ENCODE results near the gene SMCO2. TPM values are rescaled to one million over a fixed set of nuclear protein-coding genes. Genes with fewer than 3 reads are reported as not detected.

Gene SMCO2
- total and polyA plus RNA-seq, 2 of the 13 experiments (the other 11 are each of a cell fraction or from before 2014, with no cell fraction given) = 0.15 TPM; not detected in 1

GRCh38 chr12:27549801-27550652 lies 103.5 kb downstream of the SMCO2 start:
- no peaks in the 10 kb centered on the region for H3K36me3 ChIP-seq (replicated peaks in 1 of 2; ENCODE audit: control insufficient read depth in 1 of 2, insufficient read depth in 2 of 2, low read length in 2 of 2)
- H3K9ac ChIP-seq (ENCODE audit: insufficient read depth, low read depth, low read length) = peak overlapping the region; percentile 56
- H3K4me1 ChIP-seq (ENCODE audit: insufficient read depth, low read length) = peaks cover 87% of the 10 kb centered on the region
- peak; percentile 92 for ATAC-seq
- CTCF ChIA-PET (ENCODE audit: low intra/inter-chr PET ratio, low total read pairs) = no interaction called here
- TSS peak; percentile 74 for BruUV-seq (replicated peaks)
- peak overlapping the region; percentile 21 to 57 (median 54); a peak in 5 of 6 replicates for H3K4me3 ChIP-seq (replicated peaks in 1 of 3; ENCODE audit: insufficient read depth in 1 of 3, low read depth in 2 of 3, low read length in 3 of 3)
- peaks cover 31% of the 10 kb centered on the region for H3K79me2 ChIP-seq (ENCODE audit: insufficient read depth, low read length)
- H3K27ac ChIP-seq (ENCODE audit: extremely low read length, insufficient read depth, low read length) = peak overlapping the region; percentile 86
- peak; percentile 99 for FAIRE-seq
- 7% methylated on average over 11 of the region's 12 CpGs for WGBS (ENCODE audit: low lambda C conversion rate)
- peak overlapping the region; percentile 69 for H3K4me2 ChIP-seq (ENCODE audit: low read depth, low read length)
- H3K27me3 ChIP-seq (ENCODE audit: control insufficient read depth in 1 of 2, insufficient read depth in 2 of 2, low read length in 2 of 2) = no peaks in the 10 kb centered on the region
- H4K20me1 ChIP-seq (ENCODE audit: insufficient read depth, low read length) = no peaks in the 10 kb centered on the region
- POLR2A ChIA-PET = interaction anchor here (0.9 to 5.1 kb wide), 3 partner anchors 11 to 26 kb away, joined by 4 to 65 read pairs (median 5); partner anchors contain the start of gene PPFIBP1
- no peaks in the 10 kb centered on the region for H3K9me3 ChIP-seq (ENCODE audit: low read length)
- intact Hi-C loops (cut with micrococcal nuclease; ENCODE audit: unreplicated experiment) = loop anchor here (1.0 to 10.0 kb wide), 3 partner anchors 26 to 155 kb away; partner anchors contain the start of gene PPFIBP1
- peak; percentile 99 for DNase-seq (ENCODE audit: low spot score)
- in situ Hi-C loops (cut with HindIII; ENCODE audit: extremely low pct_ligation_motif_present, low pct_unique_long_range_greater_than_20kb) = no loop called here
- peak overlapping the region; percentile 71 for H2AFZ ChIP-seq (ENCODE audit: low read length)
- TF ChIP-seq ZBTB43 (CRISPR knock-in tag; conservative IDR thresholded peaks at IDR 0.05) (no peak), TIGD3 (CRISPR knock-in tag; IDR thresholded peaks at IDR 0.05; ENCODE audit: borderline replicate concordance) (no peak), ZBTB25 (CRISPR knock-in tag; IDR thresholded peaks at IDR 0.05) (peak; percentile 90), ZNF598 (CRISPR knock-in tag; IDR thresholded peaks at IDR 0.05; ENCODE audit: borderline replicate concordance) (peak; percentile 61; the same call in 1 of the 2 replicates), SALL1 (CRISPR knock-in tag; IDR thresholded peaks at IDR 0.05) (peak; percentile 98), ZNF510 (CRISPR knock-in tag; IDR thresholded peaks at IDR 0.05; ENCODE audit: low read depth) (peak; percentile 88; the same call in 1 of the 2 replicates), PREB (CRISPR knock-in tag; IDR thresholded peaks at IDR 0.05) (no peak), SRY (CRISPR knock-in tag; IDR thresholded peaks at IDR 0.05) (no peak), ZNF335 (CRISPR knock-in tag; IDR thresholded peaks at IDR 0.05) (0 out of 2 replicates have a peak, but pooled peaks have one; percentile 23), PPARG (CRISPR knock-in tag; conservative IDR thresholded peaks at IDR 0.05) (peak; percentile 85), HNRNPL (IDR thresholded peaks at IDR 0.05; ENCODE audit: low read depth, low read length) (no peak), GABPB1 (CRISPR knock-in tag; IDR thresholded peaks at IDR 0.05) (peak; percentile 56; the same call in 1 of the 2 replicates), PHF21A (CRISPR knock-in tag; IDR thresholded peaks at IDR 0.05) (peak; percentile 98)
- TF ChIP-seq, protein P1, sequence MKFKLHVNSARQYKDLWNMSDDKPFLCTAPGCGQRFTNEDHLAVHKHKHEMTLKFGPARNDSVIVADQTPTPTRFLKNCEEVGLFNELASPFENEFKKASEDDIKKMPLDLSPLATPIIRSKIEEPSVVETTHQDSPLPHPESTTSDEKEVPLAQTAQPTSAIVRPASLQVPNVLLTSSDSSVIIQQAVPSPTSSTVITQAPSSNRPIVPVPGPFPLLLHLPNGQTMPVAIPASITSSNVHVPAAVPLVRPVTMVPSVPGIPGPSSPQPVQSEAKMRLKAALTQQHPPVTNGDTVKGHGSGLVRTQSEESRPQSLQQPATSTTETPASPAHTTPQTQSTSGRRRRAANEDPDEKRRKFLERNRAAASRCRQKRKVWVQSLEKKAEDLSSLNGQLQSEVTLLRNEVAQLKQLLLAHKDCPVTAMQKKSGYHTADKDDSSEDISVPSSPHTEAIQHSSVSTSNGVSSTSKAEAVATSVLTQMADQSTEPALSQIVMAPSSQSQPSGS (CRISPR knock-in tag; IDR thresholded peaks at IDR 0.05) = peak; percentile 87; the same call in 1 of the 2 replicates
- TF ChIP-seq, protein P2, sequence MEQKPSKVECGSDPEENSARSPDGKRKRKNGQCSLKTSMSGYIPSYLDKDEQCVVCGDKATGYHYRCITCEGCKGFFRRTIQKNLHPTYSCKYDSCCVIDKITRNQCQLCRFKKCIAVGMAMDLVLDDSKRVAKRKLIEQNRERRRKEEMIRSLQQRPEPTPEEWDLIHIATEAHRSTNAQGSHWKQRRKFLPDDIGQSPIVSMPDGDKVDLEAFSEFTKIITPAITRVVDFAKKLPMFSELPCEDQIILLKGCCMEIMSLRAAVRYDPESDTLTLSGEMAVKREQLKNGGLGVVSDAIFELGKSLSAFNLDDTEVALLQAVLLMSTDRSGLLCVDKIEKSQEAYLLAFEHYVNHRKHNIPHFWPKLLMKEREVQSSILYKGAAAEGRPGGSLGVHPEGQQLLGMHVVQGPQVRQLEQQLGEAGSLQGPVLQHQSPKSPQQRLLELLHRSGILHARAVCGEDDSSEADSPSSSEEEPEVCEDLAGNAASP (CRISPR knock-in tag; IDR thresholded peaks at IDR 0.05; ENCODE audit: borderline replicate concordance) = peak; percentile 99

All from HepG2 (cell line).